NCI-H526 (cell line): ENCODE data around the gene FOXK2.
"Not testable (repeated sequence)": the region's sequence is repeated elsewhere in the genome, so short reads cannot be mapped to it uniquely, and the experiment has no call there.

Experiments used
- DNase-seq, 2 experiments: peaks; one replicate each; lab custom pipeline; 2025; lab: John Stamatoyannopoulos, UW

The FOXK2 gene

GRCh38 chr17:82495844-82496528 lies 23.5 kb upstream of the FOXK2 start:
- DNase-seq, result peak; percentile 77 to 82

DNA sequence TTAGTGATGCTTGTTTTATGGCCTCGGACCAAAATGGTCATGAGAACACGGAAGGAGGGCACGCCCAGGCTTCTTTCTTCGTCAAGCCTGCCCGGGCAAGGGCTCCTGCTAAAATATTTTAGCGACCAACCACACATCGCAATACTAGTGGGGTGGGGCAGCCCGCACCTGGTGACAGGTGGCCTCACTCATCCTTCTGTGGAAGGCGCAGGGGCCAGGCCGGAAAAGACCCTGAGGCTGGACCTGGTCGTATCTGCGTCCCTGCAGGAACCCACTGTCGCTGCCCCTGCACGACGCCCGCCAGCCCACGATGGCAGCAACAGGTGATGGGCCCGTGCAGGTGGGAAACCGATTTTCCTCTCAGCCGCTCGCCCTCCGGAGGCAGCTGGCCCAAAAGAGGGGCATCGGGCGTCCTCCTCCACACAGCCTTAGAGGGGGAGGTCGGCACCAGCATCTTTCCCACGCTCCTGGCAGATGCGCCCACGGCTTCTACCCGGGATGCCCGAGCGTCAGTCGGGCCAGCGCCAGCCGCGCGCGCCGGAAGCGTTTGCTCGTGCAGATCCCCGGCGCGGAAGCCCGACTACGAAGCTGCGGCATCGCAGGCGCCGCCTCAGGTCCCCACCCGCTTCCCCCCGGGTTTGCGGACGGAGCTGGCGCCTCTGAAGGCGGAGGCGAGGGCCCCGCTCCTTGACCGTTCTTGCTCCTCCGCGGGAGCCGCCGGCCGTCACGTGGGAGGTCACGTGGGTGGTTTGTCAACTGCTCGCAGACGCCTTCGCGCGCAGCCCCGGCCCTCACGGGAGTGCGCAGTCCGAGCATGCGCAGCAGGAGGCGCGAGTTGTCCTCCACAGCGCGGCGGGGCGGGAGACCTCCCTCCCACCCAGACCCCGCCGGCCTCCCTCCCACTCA lies 22.8 kb upstream of the FOXK2 start:
- peak; percentile 84 to 96 for DNase-seq

DNA sequence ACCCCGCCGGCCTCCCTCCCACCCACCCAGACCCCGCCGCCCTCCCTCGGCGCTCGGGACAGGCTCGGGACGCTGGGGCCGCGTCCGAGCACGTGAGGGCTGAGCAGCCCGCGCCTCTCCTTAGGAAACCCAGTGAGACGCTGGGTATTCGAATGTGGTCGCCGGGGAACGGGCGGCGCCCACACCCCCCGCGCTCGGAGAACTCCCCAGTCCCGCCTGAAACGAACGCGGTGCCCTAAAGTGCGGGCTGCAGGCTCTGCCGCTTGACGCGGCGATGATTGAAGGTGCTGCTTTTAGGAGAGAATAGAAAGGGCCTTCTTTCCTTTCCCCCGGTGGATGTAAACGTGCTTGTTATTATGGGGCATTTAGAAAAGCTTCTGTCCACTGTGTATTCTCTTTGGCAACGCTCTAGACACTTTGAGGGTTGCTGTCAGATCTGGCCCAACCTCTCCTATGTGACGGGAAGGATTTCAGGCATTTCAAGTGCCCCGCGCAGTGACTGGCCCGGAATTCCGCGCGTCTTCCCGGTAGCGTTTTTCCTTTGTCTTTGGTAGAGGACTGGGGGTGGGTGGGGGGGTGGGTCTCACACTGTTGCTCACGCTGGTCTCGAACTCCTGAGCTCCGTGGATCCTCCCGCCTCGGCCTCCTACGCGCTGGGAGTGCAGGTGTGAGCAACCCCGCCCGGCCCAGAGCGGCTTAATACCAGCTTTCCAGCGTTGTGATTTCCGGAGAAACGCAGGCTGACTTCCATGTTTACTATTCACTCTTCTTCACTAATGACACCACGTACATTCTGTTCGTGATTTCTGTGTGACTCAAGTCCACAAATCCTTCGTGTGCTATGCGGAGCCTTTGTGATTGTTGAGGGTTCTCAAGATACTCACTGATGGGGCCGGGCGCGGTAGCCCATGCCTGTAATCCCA lies 21.8 kb upstream of the FOXK2 start:
- DNase-seq, result peak in 1 of 2 experiments; percentile 76

- no peak for DNase-seq
Measured at GRCh38 chr17:82502207-82502606, 17.3 kb upstream of the FOXK2 start.

DNA sequence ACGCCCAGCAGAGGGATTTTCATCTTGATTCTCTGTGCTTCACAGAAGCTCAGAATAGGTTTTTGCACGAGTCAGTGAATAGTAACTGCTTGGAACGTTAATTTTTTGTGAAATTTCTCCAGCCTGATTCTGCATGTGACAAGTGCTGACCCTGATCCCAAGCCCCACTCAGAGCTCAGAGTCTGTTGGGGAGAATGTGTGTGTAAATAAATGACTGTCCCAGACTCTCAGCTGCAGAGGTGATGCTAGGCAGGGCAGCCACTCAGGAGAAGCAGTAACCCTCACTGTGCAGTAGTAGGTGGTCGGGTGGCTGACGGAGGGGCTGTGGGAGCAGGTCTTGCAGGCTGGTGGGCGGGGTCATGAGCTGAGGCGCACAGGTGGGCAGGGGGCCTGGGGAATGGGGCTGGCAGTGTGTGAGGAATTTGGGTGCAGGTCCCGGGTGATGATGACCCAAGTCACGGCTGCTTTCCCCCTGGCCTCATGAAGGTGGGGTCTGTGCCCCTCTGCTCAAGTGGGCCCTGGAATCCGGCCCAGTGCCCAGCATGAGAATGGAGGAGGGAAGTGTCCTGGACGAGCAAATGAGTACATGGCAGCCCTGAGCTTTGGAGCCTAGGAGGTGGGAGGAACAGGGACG lies 16.3 kb upstream of the FOXK2 start:
- DNase-seq, result no peak

DNA sequence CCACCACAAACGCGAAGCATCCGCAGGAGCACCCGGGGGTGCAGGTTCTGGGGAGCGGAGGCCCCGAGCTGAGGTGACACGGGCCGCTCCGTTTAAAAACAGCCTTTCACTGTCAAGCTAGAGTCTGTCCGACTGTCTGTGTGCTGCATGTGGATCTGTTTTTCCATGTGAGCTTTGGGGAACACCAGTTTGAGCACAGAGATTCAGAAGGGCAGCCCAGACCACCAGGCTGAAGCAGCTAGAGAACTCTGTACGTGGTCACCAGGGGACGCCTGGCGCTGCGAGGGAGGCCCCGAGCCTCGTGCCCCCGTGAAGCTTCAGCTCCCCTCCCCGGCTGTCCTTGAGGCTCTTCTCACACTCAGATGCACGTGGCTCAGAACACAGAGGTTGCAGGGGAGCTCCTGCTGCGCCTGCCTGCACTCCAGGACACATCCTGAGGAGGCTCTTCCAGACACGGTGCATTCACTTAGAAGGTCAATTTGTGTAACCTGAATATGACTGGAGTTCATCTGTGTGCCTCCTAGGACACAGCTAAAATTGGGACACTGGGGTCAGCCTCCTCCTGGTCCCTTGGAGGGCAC lies 15.7 kb upstream of the FOXK2 start:
- no peak for DNase-seq

DNA sequence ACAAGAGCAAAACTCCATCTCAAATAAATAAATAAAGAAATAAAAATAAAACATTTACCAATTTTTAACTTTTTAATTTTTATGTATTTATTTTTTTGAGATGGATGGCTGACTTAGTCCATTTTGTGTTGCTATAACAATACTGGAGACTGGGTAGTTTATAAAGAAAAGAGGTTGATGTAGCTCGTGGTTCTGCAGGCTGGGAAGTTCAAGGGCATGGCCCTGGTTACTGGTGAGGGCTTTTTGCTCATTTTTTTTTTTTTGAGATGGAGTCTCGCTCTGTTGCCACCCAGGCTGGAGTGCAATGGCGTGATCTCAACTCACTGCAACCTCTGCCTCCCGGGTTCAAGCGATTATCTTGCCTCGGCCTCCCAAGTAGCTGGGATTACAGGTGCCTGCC lies 14.2 kb upstream of the FOXK2 start:
- DNase-seq, result no peak

DNA sequence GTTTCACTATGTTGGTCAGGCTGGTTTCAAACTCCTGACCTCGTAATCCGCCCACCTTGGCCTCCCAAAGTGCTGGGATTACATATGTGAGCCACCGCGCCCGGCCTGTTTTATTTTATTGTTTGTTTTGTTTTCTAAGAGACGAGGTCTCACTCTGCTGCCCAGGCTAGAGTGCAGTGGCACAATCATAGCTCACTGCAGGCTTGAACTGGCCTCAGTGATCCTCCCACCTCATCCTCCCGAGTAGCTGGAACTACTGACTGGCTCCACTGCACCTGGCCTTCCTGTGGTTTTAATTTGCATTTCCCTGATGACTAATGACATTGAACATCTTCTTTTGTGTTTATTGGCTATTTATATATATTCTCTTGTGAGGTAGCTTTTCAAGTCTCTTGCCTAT lies 13.1 kb upstream of the FOXK2 start:
- peak; percentile 76 to 86 for DNase-seq

DNA sequence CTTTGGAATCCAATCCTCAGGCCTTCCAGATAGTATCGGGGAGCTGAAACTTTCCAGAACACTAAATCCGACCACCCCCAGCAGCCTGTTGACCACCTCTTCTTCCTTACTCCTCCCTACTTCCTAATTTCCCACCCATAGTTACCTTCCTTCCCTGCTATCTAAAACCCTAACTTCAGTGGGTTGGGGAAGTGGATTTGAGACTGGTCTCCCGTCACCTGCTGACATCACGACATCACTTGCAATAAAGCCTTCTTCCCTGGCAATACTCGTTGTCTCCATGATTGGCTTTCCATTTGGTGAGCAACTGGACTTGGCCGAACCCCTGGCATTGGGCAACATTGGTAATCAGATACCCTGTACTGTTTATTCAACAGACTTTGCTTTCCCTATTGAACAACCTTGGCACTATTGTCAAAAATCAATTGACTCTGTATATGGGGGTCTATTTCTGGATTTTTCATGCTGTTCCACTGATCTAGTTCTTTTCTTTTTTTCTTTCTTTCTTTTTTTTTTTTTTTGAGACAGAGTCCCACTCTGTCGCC lies 11.8 kb upstream of the FOXK2 start:
- no peak for DNase-seq

- not testable (repeated sequence) for DNase-seq
Measured at GRCh38 chr17:82511642-82512041, 7.9 kb upstream of the FOXK2 start.

- not testable (repeated sequence) for DNase-seq
Measured at GRCh38 chr17:82513864-82514263, 5.7 kb upstream of the FOXK2 start.

DNA sequence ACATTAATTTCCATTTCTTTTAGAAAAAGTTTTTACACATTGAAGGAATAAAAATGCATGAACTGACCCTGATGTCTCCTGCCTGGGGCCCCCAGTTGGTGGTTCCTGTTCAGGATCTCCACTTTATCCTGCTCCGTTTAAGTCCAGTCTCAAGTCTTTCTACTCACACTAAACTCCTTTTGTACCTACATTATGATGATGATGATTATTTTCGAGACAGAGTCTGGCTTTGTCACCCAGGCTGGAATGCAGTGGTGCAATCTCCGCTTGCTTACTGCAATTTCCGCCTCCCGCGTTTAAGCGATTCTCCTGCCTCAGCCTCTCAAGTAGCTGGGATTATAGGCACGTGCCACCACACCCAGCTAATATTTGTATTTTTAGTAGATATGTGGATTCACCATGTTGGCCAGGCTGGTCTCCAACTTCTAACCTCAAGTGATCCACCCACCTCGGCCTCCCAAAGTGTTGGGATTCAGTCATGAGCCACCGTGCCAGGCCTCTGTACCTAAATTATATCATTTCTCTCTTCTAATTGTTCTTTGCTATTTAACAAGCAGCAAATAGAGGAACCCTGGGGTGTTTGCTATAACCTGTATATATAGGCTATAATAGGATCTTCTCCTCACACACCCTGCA lies 2.2 kb upstream of the FOXK2 start:
- no peak for DNase-seq

GRCh38 chr17:82519971-82520903 lies 705 bp downstream of the FOXK2 start:
- DNase-seq, result peak in 1 of 2 experiments; percentile 44

DNA sequence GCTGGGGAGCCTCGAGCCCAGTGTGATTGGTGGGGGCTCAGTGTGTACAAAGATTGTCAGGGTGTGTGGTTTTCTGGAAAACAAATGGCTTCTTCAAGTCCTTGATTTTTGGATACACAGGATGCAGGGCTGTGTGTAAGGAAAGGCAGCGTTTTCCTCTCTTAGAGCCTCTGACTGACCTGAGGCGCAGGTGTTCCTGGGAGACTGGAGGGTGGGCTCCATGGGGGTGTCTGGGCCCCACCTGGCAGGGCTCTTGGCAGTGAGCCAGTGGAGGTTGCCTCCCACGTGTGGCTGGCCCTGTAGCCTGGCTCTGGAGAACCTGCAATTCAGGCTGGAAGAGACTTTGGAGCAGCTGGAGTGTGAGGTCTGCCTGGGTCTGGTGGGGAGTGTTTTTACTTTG lies 5.0 kb downstream of the FOXK2 start:
- DNase-seq, result no peak

- DNase-seq, result no peak
Measured at GRCh38 chr17:82525712-82526111, 6.2 kb downstream of the FOXK2 start.

- no peak for DNase-seq
Measured at GRCh38 chr17:82527898-82528297, 8.4 kb downstream of the FOXK2 start.

GRCh38 chr17:82528484-82529265 lies 9.1 kb downstream of the FOXK2 start:
- peak; percentile 86 to 89 for DNase-seq

DNA sequence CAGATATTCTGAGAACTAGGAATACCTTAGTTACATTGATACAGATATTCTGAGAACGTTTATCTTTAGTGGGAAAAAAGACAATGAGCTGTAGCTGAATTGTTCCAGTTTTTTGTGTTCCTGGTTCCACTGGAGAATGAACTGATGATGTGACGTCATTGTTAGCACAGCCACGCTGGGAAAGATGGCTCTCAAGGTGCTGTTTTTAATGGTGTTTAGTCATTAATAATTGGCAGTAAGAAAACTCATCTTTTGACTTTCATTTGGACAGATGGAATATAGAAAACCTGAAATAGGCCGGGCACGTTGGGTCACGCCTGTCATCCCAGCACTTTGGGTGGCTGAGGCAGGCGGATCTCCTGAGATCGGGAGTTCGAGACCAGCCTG lies 10.4 kb downstream of the FOXK2 start:
- no peak for DNase-seq

DNA sequence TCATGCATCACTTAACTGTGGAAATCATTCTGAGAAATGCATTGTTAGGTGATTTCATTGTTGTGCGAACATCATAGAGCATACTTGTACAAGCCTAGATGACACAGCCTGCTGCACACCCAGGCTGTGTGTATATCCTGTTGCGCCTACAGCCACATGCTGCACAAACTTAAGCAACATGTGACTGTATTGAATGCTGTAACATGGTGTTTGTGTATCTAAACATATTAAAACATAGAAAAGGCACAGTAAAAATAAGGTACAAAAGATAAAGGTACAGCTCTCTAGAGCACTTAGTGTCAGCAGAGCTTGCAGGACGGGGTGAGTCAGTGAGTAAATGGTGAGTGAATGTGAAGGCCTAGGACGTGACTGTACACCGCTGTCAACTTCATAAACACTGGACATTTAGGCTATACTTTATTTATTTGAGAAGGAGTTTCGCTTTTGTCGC lies 11.9 kb downstream of the FOXK2 start:
- no peak for DNase-seq
